ENCODE results near the gene PIK3CA.

The PIK3CA gene

DNA sequence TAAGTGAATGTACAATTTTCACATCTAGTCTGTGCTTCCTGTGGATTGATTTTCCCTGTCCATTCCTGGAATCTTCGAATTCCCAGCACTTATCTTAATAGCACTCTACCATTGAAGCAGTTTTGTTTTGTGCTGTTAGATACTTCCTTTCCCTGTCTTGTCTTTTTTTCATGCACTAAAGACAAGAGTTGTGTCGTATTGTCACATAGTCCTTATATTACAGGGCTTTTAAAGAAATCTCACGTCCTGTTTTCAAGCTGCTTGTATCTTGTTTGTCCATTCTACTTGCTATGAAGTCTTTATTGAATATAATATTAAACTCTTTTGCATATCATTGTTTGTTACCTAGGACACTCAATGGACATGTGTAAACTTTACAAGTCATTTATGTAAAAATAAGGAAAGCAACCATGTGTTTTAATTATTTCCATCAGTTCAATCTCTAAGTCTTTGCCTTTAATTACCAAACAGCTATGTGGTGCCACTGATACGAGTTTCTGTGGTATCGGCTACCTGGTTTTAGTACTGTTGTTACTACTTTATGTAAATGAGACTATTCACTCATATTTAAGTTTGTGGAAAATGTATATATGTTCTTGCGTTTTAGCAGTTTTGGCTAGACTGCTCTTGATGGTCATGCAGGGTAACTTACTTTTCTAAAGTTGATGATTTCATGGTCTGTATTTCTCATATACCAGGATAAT, 10.3 kb downstream of the PIK3CA start:
- DNase-seq (ENCODE audit: low read depth): no peak

DNA sequence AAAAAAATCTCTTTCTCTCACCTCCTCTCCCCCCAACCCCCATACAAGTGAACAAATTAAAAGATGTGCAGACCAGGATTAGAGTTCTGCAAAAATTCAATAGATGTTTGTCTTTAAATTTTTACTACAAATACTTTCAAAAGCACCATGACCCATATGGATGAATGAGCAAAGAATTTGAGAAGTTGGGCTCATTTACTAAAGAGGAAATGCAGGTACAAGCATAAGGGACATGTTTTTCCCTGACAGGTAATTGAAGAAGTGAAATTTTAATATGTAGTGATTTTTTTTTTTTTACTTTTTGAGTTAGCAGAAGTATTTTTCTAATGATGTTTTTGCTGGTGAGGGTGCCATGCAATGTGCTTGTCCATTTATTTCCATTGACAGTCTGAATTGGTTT, 15.3 kb downstream of the PIK3CA start:
- no peak for DNase-seq (ENCODE audit: low read depth)

- DNase-seq (ENCODE audit: low read depth): no peak
Observed at GRCh38 chr3:179164857-179165256, 16.7 kb downstream of the PIK3CA start.

DNA sequence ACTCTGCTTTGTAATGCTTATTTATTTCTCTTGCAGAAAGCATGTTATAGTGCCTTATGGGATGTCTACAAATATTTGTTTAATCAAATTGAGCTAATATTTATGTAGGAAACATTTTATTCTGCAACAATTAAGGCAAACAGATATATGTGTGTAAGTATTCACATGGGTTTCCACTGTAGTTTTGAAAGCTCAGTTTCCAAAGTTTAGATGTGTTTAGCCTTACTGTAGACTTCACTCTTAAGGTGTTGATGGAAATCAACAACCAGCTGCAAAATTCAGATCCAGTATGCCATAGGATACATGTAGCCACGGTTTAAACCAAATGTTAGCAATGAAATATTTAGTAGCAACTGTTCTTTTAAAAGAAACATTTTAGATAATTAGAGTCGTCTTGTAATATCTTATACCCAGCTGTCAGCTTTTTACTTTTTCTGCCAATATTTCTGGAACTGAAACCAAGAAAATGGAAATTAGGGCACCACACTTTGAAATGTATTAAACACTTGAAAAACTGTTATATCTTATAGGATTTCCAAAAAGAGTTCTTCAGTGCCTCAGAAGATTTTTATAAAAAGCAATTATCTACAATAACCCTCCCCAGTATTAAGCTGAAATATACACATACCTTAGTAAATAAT, 18.5 kb downstream of the PIK3CA start:
- no peak for DNase-seq (ENCODE audit: low read depth)

DNA sequence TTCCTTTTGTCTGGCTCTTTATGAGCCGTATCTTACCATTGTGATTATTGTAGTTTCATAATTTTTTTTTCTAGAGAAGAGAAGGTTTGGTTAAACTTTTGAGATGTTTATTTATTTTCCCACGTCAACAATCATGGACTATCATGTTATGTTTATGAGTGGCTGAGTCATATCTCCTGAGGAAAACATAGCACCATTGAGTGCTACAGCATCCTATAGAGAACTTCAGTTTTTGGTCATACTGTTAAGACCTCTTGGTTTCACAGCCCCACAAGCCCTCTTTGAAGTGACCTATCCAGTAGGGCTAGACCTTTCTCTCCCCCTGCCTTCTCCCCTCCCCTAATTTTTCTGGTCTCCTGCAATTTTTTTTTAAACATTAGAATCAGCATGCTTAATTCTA, 20.8 kb downstream of the PIK3CA start:
- no peak for DNase-seq (ENCODE audit: low read depth)

GRCh38 chr3:179172546-179172945, 24.4 kb downstream of the PIK3CA start:
- no peak for DNase-seq (ENCODE audit: low read depth)

DNA sequence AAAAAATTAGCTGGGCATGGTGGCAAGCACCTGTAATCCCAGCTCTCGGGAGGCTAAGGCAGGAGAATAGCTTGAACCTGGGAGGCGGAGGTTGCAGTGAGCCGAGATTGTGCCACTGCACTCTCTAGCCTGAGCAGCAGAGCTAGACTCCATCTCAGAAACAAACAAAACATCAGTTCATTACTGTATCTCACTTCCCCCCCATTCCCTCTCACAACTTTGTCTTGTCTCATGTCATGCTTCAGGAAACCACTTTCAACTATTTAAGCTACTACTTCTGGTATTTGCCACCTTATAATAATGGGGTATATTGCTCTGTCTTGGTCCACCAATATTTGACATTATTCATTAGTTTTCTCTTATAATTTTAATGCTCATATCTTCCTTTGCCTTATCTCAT, 26.2 kb downstream of the PIK3CA start:
- no peak for DNase-seq (ENCODE audit: low read depth)

DNA sequence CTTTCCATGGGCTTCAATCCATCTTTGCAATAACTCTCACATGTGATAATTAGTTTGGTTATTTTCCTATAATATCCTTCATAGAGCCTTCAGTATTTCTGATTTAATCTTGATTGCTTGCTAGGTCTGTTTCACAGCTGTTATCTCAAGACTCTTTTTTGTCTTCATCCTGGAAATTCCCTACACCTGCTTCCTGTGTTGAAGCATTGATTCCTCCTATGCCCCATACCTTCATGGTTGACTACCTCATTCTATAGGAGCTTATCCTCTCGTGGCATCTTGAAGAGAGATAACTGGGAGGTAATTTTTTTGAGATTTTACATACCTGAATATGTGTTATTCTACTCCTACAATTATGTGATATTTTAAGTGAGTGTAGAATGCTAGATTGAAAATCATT, 26.7 kb downstream of the PIK3CA start:
- no peak for DNase-seq (ENCODE audit: low read depth)

- DNase-seq (ENCODE audit: low read depth): no peak
Observed at GRCh38 chr3:179175358-179175757, 27.2 kb downstream of the PIK3CA start.

DNA sequence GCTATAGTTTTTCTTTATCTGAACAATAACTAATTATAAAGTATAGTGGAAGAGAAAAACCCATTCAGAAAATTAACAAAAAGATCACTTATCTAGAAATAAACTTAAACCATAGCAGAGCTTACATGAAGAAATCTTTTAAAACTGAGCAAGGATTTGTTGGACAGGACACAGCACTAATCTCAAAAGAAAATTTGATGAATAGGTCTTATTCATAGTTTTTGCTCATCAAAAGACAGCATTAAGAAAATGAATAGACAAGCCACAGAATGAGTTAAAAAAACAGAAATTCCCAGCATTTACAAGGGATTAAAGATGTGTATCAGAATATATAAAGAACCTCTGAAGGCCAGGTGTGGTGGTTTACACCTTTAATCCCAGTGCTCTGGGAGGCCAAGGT, 29.5 kb downstream of the PIK3CA start:
- no peak for DNase-seq (ENCODE audit: low read depth)

DNA sequence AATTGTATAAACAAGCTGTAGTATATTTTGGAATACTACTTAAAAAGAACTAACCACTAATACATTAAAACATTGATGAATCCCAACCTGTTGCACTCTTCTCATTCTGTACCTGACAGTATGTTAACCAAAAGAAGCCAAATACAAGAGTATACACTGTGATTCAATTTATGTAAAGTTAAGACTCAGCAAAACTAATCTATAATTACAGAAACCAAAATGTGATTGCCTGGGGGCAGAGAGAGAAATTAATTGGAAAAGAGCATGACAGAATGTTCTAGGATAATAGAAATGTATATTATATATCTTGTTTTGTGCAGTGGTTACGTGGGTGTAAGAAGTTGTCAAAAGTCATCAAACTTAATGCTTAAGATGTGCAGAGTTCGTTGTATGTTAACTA, 31.1 kb downstream of the PIK3CA start:
- DNase-seq (ENCODE audit: low read depth): no peak

DNA sequence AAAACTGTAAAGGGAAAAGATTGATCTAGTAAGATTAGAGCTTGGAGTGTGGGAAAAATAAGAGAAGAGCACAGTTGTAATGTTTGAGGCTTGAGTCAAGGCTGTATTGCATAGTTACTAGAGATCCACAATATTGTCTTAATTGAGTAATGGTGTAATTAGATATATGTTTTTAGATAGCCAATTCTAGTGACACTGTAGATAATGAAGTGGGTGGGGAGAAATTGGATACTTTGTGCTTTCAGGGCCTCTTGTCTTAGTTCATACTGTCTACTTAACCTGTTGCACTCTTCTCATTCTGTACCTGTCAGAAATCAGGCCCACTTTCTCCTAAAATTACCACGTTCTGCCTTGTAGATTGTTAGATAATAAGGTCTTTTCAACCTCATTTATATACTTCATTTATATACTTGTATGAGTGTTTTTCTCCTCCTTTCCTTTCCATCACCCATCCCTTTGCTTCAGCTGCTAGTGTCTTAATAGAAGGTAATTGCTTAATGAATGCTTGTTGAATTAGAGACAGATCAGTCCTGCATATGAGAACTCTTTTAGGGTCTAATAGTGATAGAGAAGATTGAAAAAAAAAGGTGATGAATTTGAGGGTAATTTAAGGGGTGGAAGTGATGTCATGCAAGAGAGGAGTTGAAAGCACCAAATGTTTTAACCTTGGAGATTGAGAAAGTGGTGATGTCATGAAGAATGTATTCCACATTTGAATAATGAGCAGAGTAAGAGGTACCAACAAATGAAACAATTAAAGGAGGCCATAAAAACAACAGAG, 32.0 kb downstream of the PIK3CA start:
- DNase-seq (ENCODE audit: low read depth): no peak

DNA sequence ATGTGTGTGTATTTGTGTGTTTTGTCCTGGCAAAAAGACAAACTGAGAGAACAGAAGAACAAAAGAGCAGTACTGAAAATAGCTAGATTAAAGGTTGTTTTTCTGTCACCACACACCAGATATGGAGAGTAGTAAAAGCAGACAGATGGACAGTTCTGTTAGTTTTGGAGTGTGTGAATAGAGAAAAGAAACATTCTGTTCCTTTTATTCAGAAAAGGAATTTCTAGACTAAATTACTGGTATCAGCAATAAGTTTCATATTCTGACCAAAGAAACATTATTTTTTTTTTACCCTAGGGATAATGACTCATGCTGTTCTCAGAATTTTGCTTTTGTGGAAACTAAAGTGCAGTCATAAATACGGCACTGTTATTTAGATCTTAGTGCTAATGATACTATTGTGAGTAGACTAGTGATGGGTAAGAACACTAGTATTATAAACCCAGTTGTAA, 32.9 kb downstream of the PIK3CA start:
- DNase-seq (ENCODE audit: low read depth): no peak

DNA sequence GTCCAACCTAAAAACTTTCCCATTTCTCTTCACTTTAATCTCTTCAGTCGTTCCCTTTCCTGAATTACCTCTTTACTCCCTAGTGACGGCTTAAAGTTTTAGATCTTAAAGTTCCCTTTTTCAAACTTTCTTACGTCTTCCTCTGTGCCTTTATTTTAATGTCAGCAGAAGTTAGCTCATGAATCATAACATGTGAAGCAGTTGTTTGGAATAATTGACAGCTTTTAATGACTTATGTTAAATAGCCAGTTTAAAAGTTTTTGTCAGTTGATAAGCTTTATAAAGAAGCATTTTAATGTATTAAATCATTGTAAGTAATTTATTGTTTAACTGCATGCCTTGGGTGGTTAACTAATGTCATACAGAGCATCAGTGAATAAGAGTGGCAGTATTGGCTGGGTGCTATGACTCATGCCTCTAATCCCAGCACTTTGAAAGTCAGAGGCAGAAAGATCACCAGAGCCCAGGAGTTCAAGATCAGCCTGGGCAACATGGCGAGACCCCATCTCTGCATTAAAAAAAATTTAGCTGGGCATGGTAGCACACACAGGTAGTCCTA, 33.9 kb downstream of the PIK3CA start:
- no peak for DNase-seq (ENCODE audit: low read depth)

DNA sequence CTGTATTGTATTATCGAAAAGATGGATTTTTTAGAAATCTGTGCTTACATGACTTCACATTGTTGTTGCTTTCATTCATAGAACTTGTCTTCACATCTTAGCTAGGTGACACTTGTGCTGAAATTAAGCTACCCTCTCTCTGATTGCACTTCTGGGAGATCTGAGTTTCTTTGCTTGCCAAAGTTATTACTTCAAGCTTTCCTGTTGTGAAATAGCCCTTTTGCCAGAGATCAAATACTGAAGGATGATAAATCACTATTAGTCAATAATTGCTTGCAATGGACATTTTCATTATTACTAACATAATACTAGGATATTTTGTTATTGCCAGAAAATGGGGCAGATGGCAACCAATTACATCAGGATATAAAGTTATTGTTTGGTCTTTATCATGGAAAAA, 34.7 kb downstream of the PIK3CA start:
- DNase-seq (ENCODE audit: low read depth): no peak

- no peak for DNase-seq (ENCODE audit: low read depth)
Observed at GRCh38 chr3:179184826-179185225, 36.7 kb downstream of the PIK3CA start.

DNA sequence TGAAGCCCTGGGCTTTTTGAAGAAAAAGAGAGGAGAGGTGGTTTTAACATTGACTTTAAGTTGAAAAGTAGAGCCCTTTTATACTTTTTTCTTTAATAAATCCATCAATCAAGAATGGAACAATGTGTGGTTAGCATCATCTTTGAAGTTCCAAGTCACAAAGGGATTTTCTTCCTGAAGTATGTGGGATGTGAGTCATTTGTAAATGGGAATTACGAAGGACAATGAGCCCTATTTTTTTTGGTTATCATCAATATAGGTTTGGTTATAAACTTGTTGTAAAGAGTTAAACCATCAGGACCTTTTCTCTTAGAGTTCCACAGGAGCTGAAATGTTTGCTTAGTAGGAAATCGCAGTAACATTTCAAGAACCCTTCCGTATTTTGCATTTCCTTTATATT, 38.3 kb downstream of the PIK3CA start:
- DNase-seq (ENCODE audit: low read depth): no peak

DNA sequence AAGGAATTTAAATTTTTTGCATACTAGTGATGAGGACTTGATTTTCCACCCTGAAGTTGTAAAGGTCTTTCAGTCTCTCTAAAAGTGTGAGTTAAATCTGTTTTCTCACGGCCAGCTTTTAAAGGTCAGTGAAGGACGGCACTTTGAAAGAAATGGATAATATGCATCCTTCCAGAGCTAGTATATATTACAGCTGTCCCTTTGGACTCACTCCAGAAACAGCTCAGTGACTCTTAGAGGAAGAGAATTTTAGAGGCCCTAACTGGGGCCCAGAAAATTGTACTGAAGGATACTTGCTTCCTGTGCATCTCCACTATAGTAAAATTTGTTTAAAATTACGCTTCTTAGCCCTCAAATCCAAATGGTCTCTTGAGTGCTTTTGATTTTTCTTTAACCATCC, 41.6 kb downstream of the PIK3CA start:
- no peak for DNase-seq (ENCODE audit: low read depth)

- no peak for DNase-seq (ENCODE audit: low read depth)
Observed at GRCh38 chr3:179190581-179190980, 42.4 kb downstream of the PIK3CA start.

DNA sequence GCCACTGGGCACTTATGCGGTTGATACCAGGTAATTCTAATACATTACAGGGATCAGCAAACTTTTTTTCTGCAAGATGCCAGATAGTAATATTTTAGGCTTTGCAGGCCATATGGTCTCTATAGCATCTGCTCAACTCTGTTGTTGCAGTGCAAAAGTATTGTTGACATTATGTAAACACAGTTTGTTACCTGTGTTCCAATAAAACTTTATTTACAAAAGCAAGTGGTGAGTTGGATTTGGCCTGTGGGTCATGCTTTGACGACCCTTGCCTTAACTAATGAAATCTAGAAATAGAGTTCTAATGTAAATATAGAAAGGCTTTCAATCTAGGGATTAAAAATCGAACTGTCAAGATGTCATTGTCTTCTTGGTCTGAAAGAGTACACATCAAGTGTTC, 44.4 kb downstream of the PIK3CA start:
- DNase-seq (ENCODE audit: low read depth): no peak

DNA sequence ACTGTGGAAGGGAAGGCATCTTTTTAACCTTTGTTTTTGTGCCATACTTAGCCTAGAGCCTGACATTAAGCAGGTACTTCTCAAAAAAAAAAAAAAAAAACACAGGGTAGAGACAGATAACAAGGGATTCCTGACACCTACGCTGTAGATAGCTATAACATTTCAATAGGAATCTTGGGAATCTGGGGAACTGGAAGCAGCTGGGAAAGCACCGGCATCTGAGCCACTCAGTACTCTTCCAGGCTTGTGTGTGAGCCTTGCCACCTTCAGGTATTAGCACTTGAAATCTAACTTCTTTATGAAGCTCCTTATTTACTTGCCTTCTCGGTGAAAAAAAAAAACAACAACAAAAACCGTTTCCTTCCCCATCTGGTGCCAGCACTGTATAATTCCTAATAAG, 46.8 kb downstream of the PIK3CA start:
- DNase-seq (ENCODE audit: low read depth): no peak

GRCh38 chr3:179196098-179196497, 47.9 kb downstream of the PIK3CA start:
- no peak for DNase-seq (ENCODE audit: low read depth)

- no peak for DNase-seq (ENCODE audit: low read depth)
Observed at GRCh38 chr3:179196700-179197099, 48.5 kb downstream of the PIK3CA start.
